ENCODE measurements around the gene TMCO1. TPM values are rescaled to one million over a fixed set of nuclear protein-coding genes. Genes with fewer than 3 reads are reported as not detected.
"Not testable (repeated sequence)": the region's sequence is repeated elsewhere in the genome, so short reads cannot be mapped to it uniquely, and the experiment has no call there.

TMCO1 gene
- total and polyA plus RNA-seq, 2 of the 13 experiments (the other 11 are each of a cell fraction or from before 2014, with no cell fraction given) = 106 to 119 TPM

GRCh38 chr1:165744913-165745312 is 23.8 kb downstream of the TMCO1 start:
- TF ChIP-seq, protein P1, sequence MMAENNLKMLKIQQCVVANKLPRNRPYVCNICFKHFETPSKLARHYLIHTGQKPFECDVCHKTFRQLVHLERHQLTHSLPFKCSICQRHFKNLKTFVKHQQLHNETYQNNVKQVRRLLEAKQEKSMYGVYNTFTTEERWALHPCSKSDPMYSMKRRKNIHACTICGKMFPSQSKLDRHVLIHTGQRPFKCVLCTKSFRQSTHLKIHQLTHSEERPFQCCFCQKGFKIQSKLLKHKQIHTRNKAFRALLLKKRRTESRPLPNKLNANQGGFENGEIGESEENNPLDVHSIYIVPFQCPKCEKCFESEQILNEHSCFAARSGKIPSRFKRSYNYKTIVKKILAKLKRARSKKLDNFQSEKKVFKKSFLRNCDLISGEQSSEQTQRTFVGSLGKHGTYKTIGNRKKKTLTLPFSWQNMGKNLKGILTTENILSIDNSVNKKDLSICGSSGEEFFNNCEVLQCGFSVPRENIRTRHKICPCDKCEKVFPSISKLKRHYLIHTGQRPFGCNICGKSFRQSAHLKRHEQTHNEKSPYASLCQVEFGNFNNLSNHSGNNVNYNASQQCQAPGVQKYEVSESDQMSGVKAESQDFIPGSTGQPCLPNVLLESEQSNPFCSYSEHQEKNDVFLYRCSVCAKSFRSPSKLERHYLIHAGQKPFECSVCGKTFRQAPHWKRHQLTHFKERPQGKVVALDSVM (CRISPR knock-in tag; IDR thresholded peaks at IDR 0.05) = peak; percentile 82; the same call in 1 of the 2 replicates
- H4K20me1 ChIP-seq (ENCODE audit: insufficient read depth, low read length); CTCF ChIA-PET (ENCODE audit: low intra/inter-chr PET ratio, low total read pairs); intact Hi-C loops (cut with micrococcal nuclease; ENCODE audit: unreplicated experiment); H3K79me2 ChIP-seq (ENCODE audit: insufficient read depth, low read length); H3K9me3 ChIP-seq (ENCODE audit: low read length); FAIRE-seq; ATAC-seq; H3K27ac ChIP-seq (ENCODE audit: extremely low read length, insufficient read depth, low read length); BruUV-seq (replicated peaks); H3K4me2 ChIP-seq (ENCODE audit: low read depth, low read length); DNase-seq (ENCODE audit: low spot score); H2AFZ ChIP-seq (ENCODE audit: low read length); H3K27me3 ChIP-seq (ENCODE audit: control insufficient read depth in 1 of 2, insufficient read depth in 2 of 2, low read length in 2 of 2); H3K9ac ChIP-seq (ENCODE audit: insufficient read depth, low read depth, low read length); H3K4me3 ChIP-seq (replicated peaks in 1 of 3; ENCODE audit: insufficient read depth in 1 of 3, low read depth in 2 of 3, low read length in 3 of 3); in situ Hi-C loops (cut with HindIII; ENCODE audit: extremely low pct_ligation_motif_present, low pct_unique_long_range_greater_than_20kb): not testable (repeated sequence)
- POLR2A ChIA-PET = interaction anchor here (0.7 kb wide), 1 partner anchor 24 kb away, joined by 4 read pairs; the partner anchor contains the start of gene TMCO1
- Histone ChIP-seq H3K4me1 (ENCODE audit: insufficient read depth, low read length) (peaks cover 16% of the 10 kb centered on the region), H3K36me3 (replicated peaks in 1 of 2; ENCODE audit: control insufficient read depth in 1 of 2, insufficient read depth in 2 of 2, low read length in 2 of 2) (peaks cover 7 to 41% of the 10 kb centered on the region in 2 experiments; a peak in 4 of 5 replicates)
- 94% methylated on average over 1 of the region's 1 CpG for WGBS (ENCODE audit: low lambda C conversion rate)

- no peaks in the 10 kb centered on the region for H3K79me2 ChIP-seq (ENCODE audit: insufficient read depth, low read length)
- CTCF ChIA-PET (ENCODE audit: low intra/inter-chr PET ratio, low total read pairs) = no interaction called here
- no peak overlapping the region for H2AFZ ChIP-seq (ENCODE audit: low read length)
- TF ChIP-seq IKZF5 (CRISPR knock-in tag; IDR thresholded peaks at IDR 0.05) (no peak), NR2F6 (IDR thresholded peaks at IDR 0.05) (0 out of 2 replicates have a peak, but pooled peaks have one; percentile 26), NR2F6 (CRISPR knock-in tag; IDR thresholded peaks at IDR 0.05) (no peak)
- FAIRE-seq = no peak
- intact Hi-C loops (cut with micrococcal nuclease; ENCODE audit: unreplicated experiment) = no loop called here
- H3K36me3 ChIP-seq (replicated peaks in 1 of 2; ENCODE audit: control insufficient read depth in 1 of 2, insufficient read depth in 2 of 2, low read length in 2 of 2) = peaks cover 3 to 41% of the 10 kb centered on the region in 2 experiments; a peak in 4 of 5 replicates
- H3K9ac ChIP-seq (ENCODE audit: insufficient read depth, low read depth, low read length) = no peak overlapping the region
- H3K27me3 ChIP-seq (ENCODE audit: control insufficient read depth in 1 of 2, insufficient read depth in 2 of 2, low read length in 2 of 2) = no peaks in the 10 kb centered on the region
- no peak overlapping the region for H3K27ac ChIP-seq (ENCODE audit: extremely low read length, insufficient read depth, low read length)
- H3K4me3 ChIP-seq (replicated peaks in 1 of 3; ENCODE audit: insufficient read depth in 1 of 3, low read depth in 2 of 3, low read length in 3 of 3) = no peak overlapping the region
- in situ Hi-C loops (cut with HindIII; ENCODE audit: extremely low pct_ligation_motif_present, low pct_unique_long_range_greater_than_20kb) = no loop called here
- WGBS (ENCODE audit: low lambda C conversion rate) = 92% methylated on average over 8 of the region's 8 CpGs
- no peak for ATAC-seq
- POLR2A ChIA-PET = interaction anchor here (1.5 kb wide), 1 partner anchor 44 kb away, joined by 3 read pairs; the partner anchor contains the start of gene ALDH9A1
- BruUV-seq (replicated peaks) = no TSS peak
- H3K9me3 ChIP-seq (ENCODE audit: low read length) = no peaks in the 10 kb centered on the region
- H3K4me1 ChIP-seq (ENCODE audit: insufficient read depth, low read length) = peaks cover 7% of the 10 kb centered on the region
- no peaks in the 10 kb centered on the region for H4K20me1 ChIP-seq (ENCODE audit: insufficient read depth, low read length)
- no peak for DNase-seq (ENCODE audit: low spot score)
- H3K4me2 ChIP-seq (ENCODE audit: low read depth, low read length) = no peak overlapping the region
Measured at GRCh38 chr1:165742194-165742593, 26.5 kb downstream of the TMCO1 start.

Measured in HepG2 (cell line).